Measurements from ENCODE around the gene TBK1.
"Not testable (repeated sequence)": the region's sequence is repeated elsewhere in the genome, so short reads cannot be mapped to it uniquely, and the experiment has no call there.

Gene TBK1

GRCh38 chr12:64497903-64498302, 46.0 kb downstream of the TBK1 start:
- no peak for FAIRE-seq

- FAIRE-seq, result no peak
Observed at GRCh38 chr12:64500394-64500793, 48.5 kb downstream of the TBK1 start.

GRCh38 chr12:64501486-64501885, 49.6 kb downstream of the TBK1 start:
- FAIRE-seq, result no peak

- no peak for FAIRE-seq
Observed at GRCh38 chr12:64506955-64507354, 55.0 kb downstream of the TBK1 start.

- no peak for FAIRE-seq
Observed at GRCh38 chr12:64510667-64511066, 58.7 kb downstream of the TBK1 start.

- FAIRE-seq, result no peak
Observed at GRCh38 chr12:64518396-64518795, 66.5 kb downstream of the TBK1 start.

GRCh38 chr12:64521833-64522232, 69.9 kb downstream of the TBK1 start:
- no peak for FAIRE-seq

GRCh38 chr12:64522316-64522715, 70.4 kb downstream of the TBK1 start:
- no peak for FAIRE-seq

- no peak for FAIRE-seq
Observed at GRCh38 chr12:64522807-64523206, 70.9 kb downstream of the TBK1 start.

- FAIRE-seq, result not testable (repeated sequence)
Observed at GRCh38 chr12:64523565-64524444, 71.9 kb downstream of the TBK1 start.

- FAIRE-seq, result no peak
Observed at GRCh38 chr12:64525461-64526160, 73.7 kb downstream of the TBK1 start.

GRCh38 chr12:64526859-64527258, 74.9 kb downstream of the TBK1 start:
- no peak for FAIRE-seq

- no peak for FAIRE-seq
Observed at GRCh38 chr12:64528616-64529015, 76.7 kb downstream of the TBK1 start.

- no peak for FAIRE-seq
Observed at GRCh38 chr12:64530566-64530965, 78.6 kb downstream of the TBK1 start.

- no peak for FAIRE-seq
Observed at GRCh38 chr12:64531665-64532334, 79.9 kb downstream of the TBK1 start.

GRCh38 chr12:64532734-64533351, 80.9 kb downstream of the TBK1 start:
- FAIRE-seq, result no peak

- no peak for FAIRE-seq
Observed at GRCh38 chr12:64534672-64535199, 82.8 kb downstream of the TBK1 start.

GRCh38 chr12:64538121-64538520, 86.2 kb downstream of the TBK1 start:
- no peak for FAIRE-seq

GRCh38 chr12:64542409-64543047, 90.6 kb downstream of the TBK1 start:
- not testable (repeated sequence) for FAIRE-seq

- no peak for FAIRE-seq
Observed at GRCh38 chr12:64544371-64545080, 92.6 kb downstream of the TBK1 start.

- FAIRE-seq, result no peak
Observed at GRCh38 chr12:64545081-64545382, 93.1 kb downstream of the TBK1 start.

GRCh38 chr12:64549108-64549507, 97.2 kb downstream of the TBK1 start:
- FAIRE-seq, result no peak
